GM21723 (cell line): ENCODE data around the gene IGFL4.

Experiments
- ATAC-seq: cut with Tn5 transposase; IDR thresholded peaks from one replicate; pipeline ENCODE4 v1.9.1; 2021; ENCODE audit warnings: mild to moderate bottlenecking, moderate library complexity; ENCODE audit not compliant: unreplicated experiment

IGFL4 gene

DNA sequence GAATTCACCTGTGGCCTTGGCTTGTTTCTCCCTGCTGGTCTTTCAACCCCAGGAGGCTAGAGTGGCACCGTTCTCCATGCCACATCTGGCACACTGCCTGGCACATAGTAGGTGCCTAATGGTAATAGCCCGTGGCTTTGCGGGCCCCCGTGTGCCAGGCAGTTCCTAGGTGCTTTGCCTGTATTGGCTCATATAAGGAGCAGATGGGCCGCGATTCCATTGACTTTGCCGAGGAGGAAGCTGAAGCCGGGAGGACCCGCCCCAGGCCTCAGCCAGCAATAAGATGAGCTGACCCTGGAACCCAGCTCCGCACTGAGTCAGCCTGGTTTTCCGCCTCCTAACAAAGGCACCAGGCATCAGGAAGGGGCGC lies 18.8 kb downstream of the IGFL4 start:
- ATAC-seq = no peak

DNA sequence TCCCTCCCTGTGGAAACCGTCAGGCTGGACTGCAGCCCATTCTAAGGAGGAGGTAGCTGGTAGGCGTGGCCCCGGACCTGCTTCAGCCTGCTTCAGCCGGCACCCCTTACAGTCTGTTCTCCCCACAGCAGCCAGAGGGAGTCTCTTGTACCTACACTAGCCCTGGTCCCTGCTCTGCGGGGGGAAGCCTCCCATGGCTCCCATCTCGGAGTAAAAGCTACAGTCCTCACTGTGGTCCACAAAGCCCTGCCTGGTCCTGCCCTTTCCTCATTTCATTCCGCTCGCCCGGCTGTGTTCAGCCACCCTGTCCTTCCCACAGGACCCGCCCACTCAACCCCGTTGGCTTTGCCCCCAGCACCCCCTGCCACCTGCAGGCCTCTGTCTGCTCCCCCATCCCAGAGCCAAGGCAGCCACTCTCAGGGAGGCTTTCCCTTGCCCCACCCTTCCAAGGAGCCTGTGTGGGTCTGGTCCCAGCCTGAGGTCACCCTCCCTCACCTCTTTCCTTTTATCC lies 19.2 kb downstream of the IGFL4 start:
- no peak for ATAC-seq

DNA sequence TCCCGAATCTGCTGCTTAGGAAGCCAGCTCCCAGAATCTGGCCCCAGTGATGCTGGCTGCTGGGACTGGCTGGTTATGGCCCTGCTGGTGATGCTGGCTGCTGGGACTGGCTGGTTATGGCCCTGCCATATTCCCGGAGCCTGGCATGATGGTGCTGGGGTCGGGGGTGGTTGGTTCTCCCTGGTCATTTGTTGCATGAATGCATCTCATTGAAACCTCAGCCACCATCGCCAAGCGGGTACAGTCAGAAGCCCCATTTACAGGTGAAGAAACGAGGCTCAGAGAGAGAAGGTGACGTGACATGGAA lies 20.0 kb downstream of the IGFL4 start:
- no peak for ATAC-seq

DNA sequence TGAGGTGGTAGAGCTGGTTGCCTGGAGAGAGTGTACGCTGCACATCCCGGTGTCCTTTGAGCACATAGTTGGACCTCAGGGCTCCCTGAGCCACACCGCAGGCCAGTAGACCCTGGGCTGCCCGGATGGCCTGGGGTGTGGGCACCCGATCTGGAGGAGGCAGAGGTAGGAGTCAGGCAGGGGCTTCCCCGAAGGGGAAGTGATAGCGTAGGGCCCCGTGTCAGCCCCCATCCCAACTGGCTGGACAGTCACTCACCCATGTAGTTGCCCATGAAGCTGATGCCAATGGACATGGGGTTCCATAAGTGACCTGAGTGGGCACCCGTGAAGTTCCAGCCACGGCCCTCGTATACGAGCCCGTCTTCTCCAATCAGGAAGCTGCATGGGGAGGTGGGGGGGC lies 21.5 kb downstream of the IGFL4 start:
- ATAC-seq = no peak

DNA sequence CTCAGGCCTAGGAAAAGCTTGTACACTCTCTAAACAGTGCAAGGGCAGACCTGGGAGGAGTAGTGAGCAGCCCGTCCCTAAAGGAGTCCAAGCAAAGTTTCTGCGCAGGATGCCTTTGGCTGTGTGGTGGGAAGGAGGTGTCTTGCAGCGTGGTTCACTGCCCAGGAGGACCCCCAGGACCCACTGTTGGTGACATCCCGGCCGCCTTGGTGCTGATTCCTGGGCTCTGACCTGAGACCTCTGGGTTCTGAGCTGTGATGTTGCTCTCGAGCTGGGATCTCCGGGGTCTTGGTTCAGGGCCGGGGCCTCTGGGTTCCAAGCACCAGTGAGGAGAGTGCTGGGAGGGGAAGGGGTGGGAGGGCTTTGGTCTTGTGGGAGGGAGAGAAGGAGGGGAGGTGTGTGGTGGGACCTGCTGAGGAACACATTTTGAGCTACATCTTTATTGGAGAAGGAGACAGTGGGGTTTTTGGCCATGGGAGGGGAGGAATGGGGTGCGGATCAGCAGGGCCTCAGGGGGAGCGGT lies 22.0 kb downstream of the IGFL4 start:
- ATAC-seq = no peak

DNA sequence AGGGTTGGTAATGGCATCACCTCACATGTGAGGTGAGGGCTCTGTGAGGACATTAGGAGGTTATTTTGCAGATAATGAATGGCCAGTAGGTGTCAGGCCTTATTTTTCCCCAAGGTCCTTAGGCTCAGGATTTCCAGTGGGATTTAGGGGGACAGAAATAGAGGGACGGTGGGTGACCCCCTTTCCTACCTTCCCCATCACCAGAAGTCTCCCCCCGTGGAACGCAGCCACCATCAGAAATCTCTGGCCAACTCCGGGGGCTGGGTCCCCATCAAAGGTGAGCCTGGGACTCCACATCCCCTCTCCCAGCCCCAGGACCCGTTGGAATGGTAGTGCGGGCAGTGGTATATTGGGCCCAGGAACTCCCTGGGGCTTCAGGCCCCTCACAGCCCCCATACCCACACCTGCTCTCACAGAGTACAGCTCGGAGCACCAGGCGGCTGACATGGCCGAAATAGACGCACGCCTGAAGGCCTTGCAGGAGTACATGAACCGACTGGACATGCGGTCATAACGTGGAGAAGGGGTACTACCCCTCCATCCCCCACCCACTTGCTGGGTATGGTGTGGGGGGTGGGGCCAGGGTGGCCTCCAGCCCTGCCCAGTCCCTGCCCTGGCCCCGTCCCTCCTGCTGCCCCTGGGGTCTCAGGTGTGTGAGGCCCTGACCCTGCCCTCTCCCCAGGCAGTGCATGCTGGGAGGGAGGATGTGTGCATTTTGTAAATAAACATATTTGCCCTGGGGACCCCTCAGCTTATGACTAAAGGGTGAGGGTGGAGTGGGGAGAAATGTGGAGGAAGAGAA lies 22.7 kb downstream of the IGFL4 start:
- no peak for ATAC-seq

DNA sequence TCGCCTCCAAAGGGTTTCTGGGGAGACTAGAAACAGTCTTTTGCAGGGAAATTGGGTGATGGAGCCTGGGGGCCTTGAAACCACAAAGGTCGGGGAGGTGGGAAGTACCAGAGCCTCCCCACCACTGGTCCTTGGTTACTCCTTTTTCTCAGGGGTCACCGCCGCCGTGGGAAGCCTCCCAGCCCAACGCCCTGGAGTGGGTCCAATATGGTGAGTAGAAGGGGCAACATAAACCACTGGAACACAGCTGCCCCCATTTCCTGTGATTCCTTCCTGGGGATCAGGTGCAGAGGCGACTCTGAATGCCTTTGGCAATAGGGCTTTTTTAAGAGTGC lies 23.7 kb downstream of the IGFL4 start:
- ATAC-seq = no peak

DNA sequence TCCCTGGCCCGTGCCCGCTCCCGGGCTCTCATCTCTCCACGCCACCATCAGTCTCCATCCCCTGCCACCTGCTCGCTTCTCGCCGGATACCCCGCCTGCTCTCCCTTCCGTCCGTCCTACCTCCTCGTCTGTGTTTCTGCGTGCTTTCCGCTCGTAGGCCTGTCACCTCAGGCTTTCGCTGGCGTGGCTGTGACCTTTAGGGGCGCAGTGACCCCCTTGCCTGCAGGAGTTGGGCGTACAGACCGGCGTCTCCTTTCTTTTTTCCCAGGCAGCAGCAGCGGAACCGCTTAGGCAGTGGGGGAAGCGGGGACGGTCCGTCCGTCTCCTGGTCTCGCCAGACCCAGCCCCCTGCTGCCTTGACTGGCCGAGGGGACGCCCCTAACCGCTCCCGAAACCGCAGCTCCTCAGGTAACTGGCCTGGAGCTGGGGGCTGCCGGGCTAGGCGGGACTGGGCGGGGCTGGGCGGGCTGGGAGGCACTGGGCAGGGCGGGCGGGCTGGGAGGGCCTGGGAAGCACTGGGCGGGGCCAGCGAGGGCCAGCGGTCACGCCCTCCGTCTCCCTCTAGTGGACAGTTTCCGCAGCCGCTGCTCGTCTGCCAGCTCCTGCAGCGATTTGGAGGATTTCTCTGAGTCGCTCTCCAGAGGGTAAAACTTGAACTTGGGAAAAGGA lies 24.2 kb downstream of the IGFL4 start:
- ATAC-seq = no peak

DNA sequence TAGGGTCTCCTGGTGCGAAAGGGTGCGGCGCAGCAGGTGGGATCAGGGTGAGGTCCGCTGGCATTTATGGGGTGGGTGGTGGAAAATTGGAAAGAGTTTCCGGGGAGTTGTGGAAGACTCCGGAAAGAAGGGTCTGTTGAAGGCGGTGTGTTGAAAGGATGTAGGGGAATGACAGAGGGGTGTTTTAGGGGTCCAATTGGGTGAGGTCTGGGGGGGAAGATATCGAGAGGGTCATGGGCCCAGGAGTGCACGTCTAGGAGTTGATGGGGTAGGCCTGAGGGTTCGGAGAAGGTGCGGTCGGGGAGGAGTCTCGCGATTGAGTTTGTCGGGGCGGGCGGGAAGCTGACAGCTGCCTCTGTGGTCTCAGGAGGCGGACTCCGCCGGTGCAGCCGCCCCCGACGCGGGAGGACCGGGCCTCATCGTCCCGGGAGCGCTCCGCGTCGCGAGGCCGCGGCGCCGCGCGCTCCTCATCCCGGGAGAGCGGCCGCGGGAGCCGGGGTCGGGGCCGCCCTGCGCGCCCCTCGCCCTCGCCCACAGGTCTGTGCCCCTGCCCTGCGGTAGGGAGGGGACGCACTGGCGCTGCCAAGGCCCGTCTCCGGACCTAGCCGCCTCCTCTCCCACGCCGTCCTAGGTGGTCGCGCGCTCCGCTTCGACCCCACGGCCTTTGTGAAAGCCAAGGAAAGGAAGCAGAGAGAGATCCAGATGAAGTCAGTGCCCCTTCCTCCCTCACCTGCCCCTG lies 24.9 kb downstream of the IGFL4 start:
- no peak for ATAC-seq

DNA sequence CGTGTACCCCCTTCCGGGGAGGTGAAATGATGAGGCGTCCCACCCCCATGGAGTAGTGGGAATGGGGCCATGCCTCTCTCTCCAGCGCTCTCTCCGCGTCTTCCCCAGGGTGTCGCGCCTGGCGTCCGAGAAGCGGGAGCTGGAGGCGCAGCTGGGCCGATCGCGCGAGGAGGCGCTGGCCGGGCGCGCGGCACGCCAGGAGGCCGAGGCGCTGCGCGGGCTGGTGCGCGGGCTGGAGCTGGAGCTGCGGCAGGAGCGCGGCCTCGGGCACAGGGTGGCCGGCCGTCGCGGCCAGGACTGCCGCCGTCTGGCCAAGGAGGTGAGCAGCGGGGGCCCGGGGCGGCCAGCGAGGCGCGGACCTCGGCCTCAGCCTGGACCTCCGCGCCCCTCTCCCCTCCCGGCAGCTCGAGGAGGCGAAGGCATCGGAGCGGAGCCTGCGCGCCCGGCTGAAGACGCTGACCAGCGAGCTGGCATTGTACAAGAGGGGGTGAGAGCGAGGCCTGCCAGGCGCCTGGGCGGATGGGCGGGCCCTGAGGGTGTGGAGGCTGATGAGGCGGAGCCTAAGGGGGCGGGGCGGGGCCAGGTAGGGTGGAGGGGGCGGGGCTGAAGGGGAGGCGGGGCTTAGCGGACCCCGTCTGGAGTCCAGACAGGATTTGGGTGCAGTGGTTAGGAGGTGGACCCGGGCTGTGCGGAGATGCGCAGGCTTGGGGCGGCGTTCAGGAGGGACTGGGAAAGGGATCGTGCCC lies 25.7 kb downstream of the IGFL4 start:
- no peak for ATAC-seq

DNA sequence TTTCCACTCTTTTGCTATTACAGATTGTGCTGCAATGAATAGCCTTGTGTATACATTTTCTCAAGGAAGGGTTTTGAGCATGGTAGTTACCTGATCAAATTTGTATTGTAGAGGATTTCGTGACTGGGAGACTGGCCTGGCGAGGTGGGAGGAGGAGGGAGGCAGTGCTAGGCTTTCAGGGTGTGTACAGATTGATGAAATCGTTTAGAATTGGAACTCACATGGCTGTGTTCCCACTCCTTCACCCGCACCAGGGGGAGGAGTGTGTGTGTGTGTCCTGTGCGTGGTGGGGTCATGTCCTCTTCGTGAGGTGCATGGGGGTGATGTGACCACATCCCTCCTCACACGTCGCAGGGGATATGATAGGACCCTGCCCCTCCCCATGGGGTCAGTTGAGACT lies 26.3 kb downstream of the IGFL4 start:
- ATAC-seq = no peak

DNA sequence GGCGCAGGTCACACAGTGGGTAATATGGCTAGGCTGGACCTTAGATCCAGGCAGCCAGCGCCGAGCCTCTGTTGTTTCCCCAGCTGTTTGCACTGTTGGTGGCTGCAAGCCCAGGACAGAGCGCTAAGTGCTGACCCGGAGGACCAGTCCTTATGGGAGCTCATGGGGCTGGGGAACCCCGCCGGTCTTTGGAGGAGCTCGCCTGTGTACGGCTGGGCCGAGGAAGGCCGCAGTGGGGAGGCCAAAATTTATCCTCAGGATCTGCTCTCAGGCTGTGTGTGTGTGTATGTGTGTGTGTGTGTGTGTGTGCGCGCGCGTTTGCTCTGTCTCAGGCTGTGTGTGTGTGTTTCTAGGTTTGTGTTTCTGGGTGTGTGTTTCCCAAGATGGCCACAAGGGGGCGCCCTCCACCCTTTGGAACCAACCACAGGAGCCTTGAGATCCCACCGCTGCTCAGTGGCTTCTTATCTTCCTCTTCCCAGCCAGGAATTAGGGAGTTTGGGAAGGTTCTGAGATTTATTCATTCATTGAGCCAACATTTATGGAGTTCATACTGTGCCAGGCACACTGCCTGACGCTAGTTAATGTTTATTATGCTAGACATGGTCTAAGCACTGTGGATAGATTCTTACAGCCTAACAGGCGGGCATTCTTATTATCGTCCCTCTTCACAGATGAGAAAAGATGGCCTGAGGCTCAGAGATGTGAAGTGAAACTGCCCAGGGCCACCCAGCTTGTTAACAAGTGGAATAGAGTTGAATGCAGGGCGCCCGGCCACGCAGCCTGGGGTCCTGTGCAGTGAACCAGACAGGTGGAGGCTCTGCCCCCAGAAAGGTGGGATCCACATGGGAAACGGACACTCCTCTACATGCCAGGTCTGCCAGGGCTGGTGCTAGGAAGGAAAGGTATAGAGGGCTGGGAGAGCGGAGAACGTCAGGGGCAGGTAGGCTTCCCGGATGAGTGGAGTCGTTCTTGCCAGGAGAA lies 31.0 kb downstream of the IGFL4 start:
- no peak for ATAC-seq

DNA sequence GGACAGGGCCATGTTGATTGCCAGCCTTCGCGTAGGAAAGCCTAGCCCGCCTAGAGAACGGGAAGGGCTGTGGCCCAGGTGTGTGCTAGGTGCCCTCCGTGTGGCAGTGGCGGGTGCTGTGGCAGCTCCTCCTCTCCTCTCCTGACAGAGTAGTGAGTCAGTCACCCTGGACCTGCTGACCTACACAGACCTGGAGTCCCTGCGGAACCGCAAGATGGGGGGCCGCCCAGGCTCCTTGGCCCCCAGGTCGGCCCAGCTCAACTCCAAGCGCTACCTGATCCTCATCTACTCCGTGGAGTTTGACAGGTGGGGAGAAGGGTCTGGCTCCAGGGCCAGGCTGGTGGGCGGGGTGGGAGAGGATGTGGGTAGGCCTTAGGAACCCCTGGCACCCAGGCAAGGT lies 34.4 kb downstream of the IGFL4 start:
- ATAC-seq = no peak

DNA sequence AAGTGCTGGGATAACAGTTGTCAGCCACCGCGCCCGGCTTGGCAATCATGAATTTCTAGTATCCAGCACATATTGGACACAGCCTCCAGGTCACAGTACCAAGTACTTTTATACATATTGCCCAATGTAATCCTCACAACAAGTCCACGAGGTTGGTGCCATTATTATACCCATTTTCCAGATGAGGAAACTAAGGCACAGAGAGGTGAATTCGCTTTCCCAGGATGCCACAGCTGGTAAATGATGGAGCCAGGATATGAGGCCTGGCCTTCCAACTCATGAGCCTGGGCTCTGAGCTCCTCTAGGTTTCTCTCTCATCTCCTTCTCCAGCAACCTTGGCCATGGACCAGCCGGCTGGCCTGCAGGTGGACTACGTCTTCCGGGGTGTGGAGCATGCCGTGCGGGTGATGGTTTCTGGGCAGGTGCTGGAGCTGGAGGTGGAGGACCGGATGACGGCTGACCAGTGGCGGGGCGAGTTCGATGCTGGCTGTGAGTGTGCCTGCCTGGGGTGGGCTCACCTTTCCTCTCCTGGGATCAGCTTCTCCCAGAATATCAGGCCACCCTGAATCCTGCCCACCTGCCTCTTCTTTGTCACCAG lies 38.0 kb downstream of the IGFL4 start:
- ATAC-seq = no peak

DNA sequence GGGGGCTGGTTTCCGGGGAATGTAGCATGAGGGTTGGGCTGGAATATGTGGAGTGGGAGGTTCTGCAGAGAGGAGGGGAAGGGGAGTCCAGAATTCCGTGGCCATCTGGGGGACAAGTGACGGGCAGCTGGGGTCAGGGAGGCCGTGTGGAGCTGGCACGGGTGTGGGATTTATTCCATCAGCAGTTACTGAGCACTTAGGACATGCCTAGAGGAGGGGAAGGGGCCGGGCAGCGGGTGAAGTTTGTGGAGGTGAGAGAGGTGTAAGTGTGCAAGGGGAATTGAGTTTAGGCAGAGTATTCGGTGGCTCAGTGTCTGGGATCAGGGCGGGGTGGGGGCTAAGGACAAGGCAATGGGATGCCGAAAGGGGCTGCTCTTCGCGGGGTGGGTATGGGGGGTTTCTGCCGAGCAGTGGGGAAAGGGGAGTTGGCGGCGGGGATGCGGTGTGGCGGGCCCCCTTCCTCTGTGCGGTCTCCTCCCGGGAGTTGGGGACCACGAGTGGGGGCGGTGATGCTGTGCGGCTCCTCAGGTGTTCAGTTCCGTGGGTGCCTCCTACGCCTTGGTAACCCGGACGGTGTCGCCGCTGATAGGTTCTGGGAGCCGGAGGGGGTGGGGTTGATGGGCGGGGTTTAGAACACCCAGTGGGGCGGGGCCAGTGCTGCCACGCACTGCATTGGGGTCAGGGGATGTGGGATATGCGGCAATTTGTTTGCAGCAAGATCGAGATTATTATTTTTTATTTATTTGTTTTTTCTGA lies 40.1 kb downstream of the IGFL4 start:
- ATAC-seq = no peak

DNA sequence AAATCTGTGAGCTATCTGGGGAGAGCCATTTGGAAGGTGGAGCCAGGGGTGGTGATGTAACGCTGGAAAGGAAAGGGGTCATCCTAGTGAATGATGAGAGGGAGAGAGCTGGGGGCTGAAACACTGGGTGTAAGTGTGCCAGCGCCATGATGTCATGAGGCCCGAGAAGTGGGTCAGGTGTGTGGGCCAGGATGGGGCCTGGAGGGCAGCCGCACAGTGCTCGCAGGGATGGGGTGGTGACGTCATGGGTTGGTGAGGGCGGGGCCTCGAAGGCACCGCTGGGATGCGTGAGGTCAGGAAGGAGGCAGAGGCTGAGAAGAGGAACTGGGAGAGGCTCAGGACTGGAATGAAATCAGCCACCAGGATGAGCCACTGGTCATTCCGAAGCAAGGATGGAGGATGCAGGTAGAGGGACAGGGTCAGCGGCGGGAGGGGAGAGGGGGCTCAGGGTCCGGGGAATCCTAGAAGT lies 41.1 kb downstream of the IGFL4 start:
- ATAC-seq = no peak

DNA sequence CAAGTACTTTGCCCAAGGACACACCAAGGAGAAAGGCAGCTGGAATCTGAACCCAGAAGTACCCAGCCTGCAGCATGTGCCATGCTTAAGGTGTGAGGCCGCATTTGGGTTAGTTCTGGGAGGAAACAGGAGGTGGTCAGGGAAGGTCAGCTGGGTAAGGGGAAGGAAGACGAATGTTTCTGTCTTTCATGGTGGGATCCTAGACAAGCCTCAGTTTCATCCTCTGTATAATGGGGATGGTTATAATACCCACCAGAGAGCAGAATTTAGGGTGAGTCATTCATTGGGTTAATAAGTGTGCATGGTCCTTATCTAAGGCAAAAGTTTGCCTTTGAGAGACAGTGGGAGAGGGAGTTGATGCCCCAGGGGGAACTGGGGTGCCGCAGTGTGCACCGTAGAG lies 42.0 kb downstream of the IGFL4 start:
- ATAC-seq = no peak

DNA sequence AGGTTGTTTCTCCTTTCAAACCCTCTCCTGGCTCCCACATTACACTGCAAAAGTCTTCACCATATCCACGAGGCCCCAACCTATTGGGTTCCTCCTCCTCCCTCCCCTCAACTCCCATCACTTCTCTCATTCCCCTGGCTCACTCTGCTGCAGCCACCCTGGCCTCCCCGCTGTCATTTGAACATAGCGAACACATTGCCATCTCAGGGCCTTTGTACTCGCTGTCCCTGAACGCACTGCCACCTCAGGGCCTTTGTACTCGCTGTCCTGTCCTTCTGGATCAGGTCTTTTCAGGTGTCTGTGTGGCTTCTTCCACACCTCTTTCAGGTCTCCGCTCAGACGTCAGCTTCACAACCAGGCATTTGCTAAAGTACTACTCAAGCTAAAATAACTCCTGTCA lies 43.9 kb downstream of the IGFL4 start:
- no peak for ATAC-seq
